ENCODE results near the gene UGT1A8.

DNA sequence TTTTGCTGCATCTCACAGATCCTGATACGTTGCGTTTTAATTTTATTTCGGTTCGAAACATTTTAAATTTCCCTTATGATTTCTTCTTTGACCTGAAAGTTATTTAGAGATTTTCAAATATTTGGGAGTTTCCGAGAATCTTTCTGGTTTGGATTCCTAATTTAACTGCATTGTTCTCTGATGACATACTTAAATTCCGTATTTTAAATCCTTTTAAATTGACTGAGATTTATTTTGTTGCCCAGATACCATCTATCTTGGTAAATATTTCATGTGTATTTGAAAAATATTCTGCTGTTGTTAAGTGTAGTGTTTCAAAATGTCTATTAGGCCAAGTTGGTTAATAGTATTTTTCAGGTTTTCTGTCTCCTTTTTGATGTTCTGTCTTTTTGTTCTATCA, 198.4 kb downstream of the UGT1A8 start:
- TF ChIP-seq POLR2AphosphoS5 (IDR thresholded peaks at IDR 0.05) = no peak
- no peak for TF ChIP-seq CTCF (IDR thresholded peaks at IDR 0.05 in 8 of 11, conservative IDR thresholded peaks at IDR 0.05 in 3 of 11)
- no peak for TF ChIP-seq POLR2A (IDR thresholded peaks at IDR 0.05)

All from spleen (tissue), 7 donors.